ENCODE results near the gene CTLA4.

- no peak for TF ChIP-seq POLR2AphosphoS5 (IDR thresholded peaks at IDR 0.05; ENCODE audit: low read depth, low read length)
- no peak for TF ChIP-seq POLR2A (IDR thresholded peaks at IDR 0.05; ENCODE audit: low read depth, low read length)
Measured at GRCh38 chr2:203857656-203858055, 9.9 kb upstream of the CTLA4 start.

Measured in GM12892 (cell line).